PC-3 (cell line): ENCODE results near the gene CFAP299. TPM values are rescaled to one million over a fixed set of nuclear protein-coding genes. Genes with fewer than 3 reads are reported as not detected.

Experiments
- ATAC-seq: fragments of 200-7000 bp; cut with Tn5 transposase; 2 replicates; pipeline ENCODE4 v1.9.1; 2020; ENCODE audit warnings: mild to moderate bottlenecking, moderate library complexity
- BruUV-seq: library from RNA; stranded (reverse); fragments of 400-500 nt; replicated peaks from 2 replicates; lab custom pipeline; 2021; lab: Mats Ljungman, UMichigan
- CTCF ChIA-PET: fragments of 300-600 bp; sonication (Branson Sonifier 250); formaldehyde crosslinking; loops from one replicate; lab custom pipeline; 2022; ENCODE audit warnings: antibody characterized with exemption; lab: Charles Lee
- POLR2A ChIA-PET: fragments of 300-600 bp; sonication (Branson Sonifier 250); formaldehyde crosslinking; loops from one replicate; lab custom pipeline; 2022; ENCODE audit warnings: antibody characterized with exemption; ENCODE audit not compliant: unreplicated experiment; lab: Charles Lee
- DNase-seq: peaks from one replicate; pipeline ENCODE4 v3.0.0-alpha.2; 2015
- H2AFZ ChIP-seq: fragments of 300-600 bp; sonication (generic); 2 replicates; pipeline ENCODE4 v1.6.0; 2016; ENCODE audit warnings: antibody characterized with exemption, low read length
- H3F3A ChIP-seq: fragments of 300-600 bp; sonication (generic); one replicate; pipeline ENCODE4 v1.6.0; 2017; ENCODE audit warnings: antibody characterized with exemption, low read length, control low read depth, mild to moderate bottlenecking; ENCODE audit not compliant: unreplicated experiment
- H3K27ac ChIP-seq: fragments of 300-600 bp; sonication (generic); 2 replicates; pipeline ENCODE4 v1.5.1; 2016; ENCODE audit warnings: mild to moderate bottlenecking, low read length
- H3K27me3 ChIP-seq: fragments of 300-600 bp; sonication (generic); 2 replicates; pipeline ENCODE4 v1.6.1; 2016; ENCODE audit warnings: low read length, mixed read lengths
- H3K36me3 ChIP-seq: fragments of 300-600 bp; sonication (generic); 2 replicates; pipeline ENCODE4 v1.6.1; 2016; ENCODE audit warnings: low read depth, mixed run types, low read length, mixed read lengths
- H3K4me1 ChIP-seq: fragments of 300-600 bp; sonication (generic); 2 replicates; pipeline ENCODE4 v1.5.1; 2016; ENCODE audit warnings: low read length; ENCODE audit not compliant: insufficient read depth
- H3K4me2 ChIP-seq: fragments of 300-600 bp; sonication (generic); 2 replicates; pipeline ENCODE4 v1.6.0; 2016; ENCODE audit warnings: low read length
- H3K4me3 ChIP-seq: fragments of 300-600 bp; sonication (generic); 2 replicates; pipeline ENCODE4 v1.5.1; 2016; ENCODE audit warnings: mild to moderate bottlenecking, low read length, mixed read lengths
- H3K79me2 ChIP-seq: fragments of 300-600 bp; sonication (generic); 2 replicates; pipeline ENCODE4 v1.6.1; 2017; ENCODE audit warnings: low read length, mixed read lengths
- H3K9ac ChIP-seq: fragments of 300-600 bp; sonication (generic); 2 replicates; pipeline ENCODE4 v1.6.0; 2016; ENCODE audit warnings: mild to moderate bottlenecking, low read length
- H3K9me2 ChIP-seq: fragments of 300-600 bp; sonication (generic); replicated peaks from 2 replicates; pipeline ENCODE4 v1.6.1; 2016; ENCODE audit warnings: mixed run types, low read length, mixed read lengths
- H3K9me3 ChIP-seq: fragments of 300-600 bp; sonication (generic); 2 replicates; pipeline ENCODE4 v1.6.1; 2016; ENCODE audit warnings: low read length, mixed read lengths
- H4K20me1 ChIP-seq: fragments of 300-600 bp; sonication (generic); 2 replicates; pipeline ENCODE4 v1.6.1; 2016; ENCODE audit warnings: low read length, mixed read lengths
- EZH2 ChIP-seq: fragments of 300-600 bp; sonication (generic); IDR thresholded peaks from one replicate; pipeline ENCODE4 v1.6.1; 2017; ENCODE audit warnings: antibody characterized with exemption, mild to moderate bottlenecking, low read length; ENCODE audit not compliant: unreplicated experiment
- EZH2phosphoT487 ChIP-seq: fragments of 300-600 bp; sonication (generic); IDR thresholded peaks from 2 replicates; pipeline ENCODE4 v1.6.1; 2018; ENCODE audit warnings: mild to moderate bottlenecking, antibody characterized with exemption, low read length, borderline replicate concordance
- intact Hi-C: fragments of 100-400 bp; cut with micrococcal nuclease; formaldehyde crosslinking; loops from 2 replicates; pipeline ENCODE4 v1.9.0; 2023
- total RNA-seq: library from RNA; depleted of rRNA; stranded (reverse); fragments of >200 nt; gene quantifications from 2 replicates; pipeline ENCODE4 v1.2.3, GENCODE V29; 2014; rRNA removed
- TF ChIP-seq, protein P1 (sequence below): fragments of 300-600 bp; sonication (generic); conservative IDR thresholded peaks from 2 replicates; pipeline ENCODE4 v1.5.1; 2017; ENCODE audit warnings: antibody characterized with exemption, low read depth, mild to moderate bottlenecking, low read length

Gene CFAP299
- total RNA-seq, 1 experiment from 2014 or later = not detected

DNA sequence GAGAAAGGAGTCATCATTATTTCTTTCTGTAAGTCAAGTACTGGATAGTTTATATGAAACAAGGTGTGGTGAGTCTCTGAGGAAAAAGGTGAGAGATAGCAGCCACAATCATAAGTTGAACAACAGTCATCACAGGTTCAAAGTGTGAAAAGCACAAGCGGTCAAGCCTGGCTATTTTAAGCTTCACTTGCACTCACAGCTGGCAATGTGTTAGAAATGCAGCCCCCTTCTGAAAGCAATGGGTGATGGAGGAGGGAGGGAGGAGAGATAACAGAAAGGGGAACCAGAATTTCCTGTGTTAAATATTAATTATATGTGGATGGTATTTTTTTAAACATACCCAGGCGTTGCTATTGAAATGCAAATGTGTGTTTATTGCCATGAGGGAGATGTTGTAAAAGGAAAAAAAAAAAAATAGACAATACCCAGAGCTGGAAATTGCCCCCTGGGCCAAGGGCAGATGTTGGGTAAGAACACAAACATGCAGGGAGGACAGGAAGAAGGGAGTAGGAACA is 668.1 kb downstream of the CFAP299 start:
- no peak overlapping the region for H2AFZ ChIP-seq
- H3K79me2 ChIP-seq = no peaks in the 10 kb centered on the region
- intact Hi-C loops = no loop called here
- TF ChIP-seq, protein P1, sequence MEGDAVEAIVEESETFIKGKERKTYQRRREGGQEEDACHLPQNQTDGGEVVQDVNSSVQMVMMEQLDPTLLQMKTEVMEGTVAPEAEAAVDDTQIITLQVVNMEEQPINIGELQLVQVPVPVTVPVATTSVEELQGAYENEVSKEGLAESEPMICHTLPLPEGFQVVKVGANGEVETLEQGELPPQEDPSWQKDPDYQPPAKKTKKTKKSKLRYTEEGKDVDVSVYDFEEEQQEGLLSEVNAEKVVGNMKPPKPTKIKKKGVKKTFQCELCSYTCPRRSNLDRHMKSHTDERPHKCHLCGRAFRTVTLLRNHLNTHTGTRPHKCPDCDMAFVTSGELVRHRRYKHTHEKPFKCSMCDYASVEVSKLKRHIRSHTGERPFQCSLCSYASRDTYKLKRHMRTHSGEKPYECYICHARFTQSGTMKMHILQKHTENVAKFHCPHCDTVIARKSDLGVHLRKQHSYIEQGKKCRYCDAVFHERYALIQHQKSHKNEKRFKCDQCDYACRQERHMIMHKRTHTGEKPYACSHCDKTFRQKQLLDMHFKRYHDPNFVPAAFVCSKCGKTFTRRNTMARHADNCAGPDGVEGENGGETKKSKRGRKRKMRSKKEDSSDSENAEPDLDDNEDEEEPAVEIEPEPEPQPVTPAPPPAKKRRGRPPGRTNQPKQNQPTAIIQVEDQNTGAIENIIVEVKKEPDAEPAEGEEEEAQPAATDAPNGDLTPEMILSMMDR = no peak
- TF ChIP-seq EZH2phosphoT487 (no peak), EZH2 (no peak)
- H3K4me3 ChIP-seq = no peak overlapping the region
- no TSS peak for BruUV-seq
- ChIA-PET POLR2A (interaction anchor here (0.6 kb wide), 1 partner anchor 180 kb away, joined by 3 read pairs; no protein-coding TSS in a partner anchor), CTCF (no interaction called here)
- DNase-seq (no peak), ATAC-seq (no peak)
- H3K9ac ChIP-seq = no peak overlapping the region
- no peaks in the 10 kb centered on the region for H3K36me3 ChIP-seq
- no peaks in the 10 kb centered on the region for H4K20me1 ChIP-seq
- H3K27ac ChIP-seq = no peak overlapping the region
- no peak overlapping the region for H3K4me2 ChIP-seq
- H3K27me3 ChIP-seq = no peaks in the 10 kb centered on the region
- no peaks in the 10 kb centered on the region for H3F3A ChIP-seq
- H3K4me1 ChIP-seq = no peaks in the 10 kb centered on the region
- no peaks in the 10 kb centered on the region for H3K9me2 ChIP-seq
- H3K9me3 ChIP-seq = no peaks in the 10 kb centered on the region

DNA sequence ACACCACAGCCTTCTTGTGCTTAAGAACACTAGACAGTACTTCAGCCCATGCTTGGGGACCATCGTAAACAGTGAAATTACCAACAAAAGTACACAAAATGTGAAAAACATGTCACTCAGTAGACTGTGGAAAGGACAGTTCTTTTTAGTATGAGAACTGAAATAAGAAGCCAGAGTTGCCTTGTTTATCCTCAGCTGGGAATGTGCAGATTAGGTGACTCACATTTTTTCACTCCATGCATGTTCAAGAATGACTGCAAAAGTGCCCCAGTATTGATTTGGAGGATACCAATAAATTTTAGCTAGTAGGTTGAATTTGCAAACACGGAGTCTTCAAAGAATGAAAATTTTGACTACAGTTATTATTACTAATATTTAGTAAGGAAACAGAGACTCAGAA is 671.9 kb downstream of the CFAP299 start:
- no peaks in the 10 kb centered on the region for H3K9me3 ChIP-seq
- ChIA-PET POLR2A (no interaction called here), CTCF (no interaction called here)
- BruUV-seq = no TSS peak
- H3F3A ChIP-seq = no peaks in the 10 kb centered on the region
- no peaks in the 10 kb centered on the region for H3K36me3 ChIP-seq
- H3K4me1 ChIP-seq = no peaks in the 10 kb centered on the region
- ATAC-seq (no peak), DNase-seq (no peak)
- no peak overlapping the region for H2AFZ ChIP-seq
- H3K27me3 ChIP-seq = no peaks in the 10 kb centered on the region
- no peak overlapping the region for H3K27ac ChIP-seq
- H3K79me2 ChIP-seq = no peaks in the 10 kb centered on the region
- no peak overlapping the region for H3K9ac ChIP-seq
- intact Hi-C loops = no loop called here
- no peaks in the 10 kb centered on the region for H3K9me2 ChIP-seq
- H3K4me2 ChIP-seq = no peak overlapping the region
- no peaks in the 10 kb centered on the region for H4K20me1 ChIP-seq
- no peak for TF ChIP-seq EZH2
- no peak for TF ChIP-seq EZH2phosphoT487
- TF ChIP-seq, protein P1 = no peak
- no peak overlapping the region for H3K4me3 ChIP-seq

Other genes with a start within 250 kb of the CFAP299 start
- gene PRDM8, start 138.2 kb upstream of the CFAP299 start, total RNA-seq = 8.9 and 9.4 TPM in 2 replicates
- gene FGF5, start 69.1 kb upstream of the CFAP299 start, total RNA-seq = 0.75 and 2.6 TPM in 2 replicates